H1 (cell line): ENCODE results near the gene CERS5. TPM values are rescaled to one million over a fixed set of nuclear protein-coding genes. Genes with fewer than 3 reads are reported as not detected.

Source experiments
- CTCF ChIA-PET: fragments of 300-600 bp; sonication (Branson Sonifier 250); formaldehyde crosslinking; loops from one replicate; lab custom pipeline; 2021; ENCODE audit not compliant: partially characterized antibody; lab: Charles Lee
- POLR2A ChIA-PET: fragments of 300-600 bp; sonication (Branson Sonifier 250); formaldehyde crosslinking; loops from one replicate; lab custom pipeline; 2021; ENCODE audit warnings: inconsistent platforms; ENCODE audit not compliant: partially characterized antibody; lab: Charles Lee
- DNase-seq, 2 experiments: peaks; one replicate each; pipeline versions ENCODE4 v3.0.0 to v3.0.0-alpha.2; 2010 to 2022; ENCODE audit warnings: low spot score in 2 of 2, low read depth in 1 of 2, mixed read lengths in 1 of 2
- FAIRE-seq: peaks from 2 replicates; lab custom pipeline; 2011; peaks lifted over from hg19 to GRCh38; lab: Jason Lieb, UNC
- H2AFZ ChIP-seq: 2 replicates; pipeline ENCODE4 v1.8.1; 2012; ENCODE audit warnings: low read length, inconsistent platforms
- H2AK5ac ChIP-seq: 2 replicates; pipeline ENCODE4 v1.6.1; 2013; ENCODE audit warnings: low read depth, low read length
- H2BK120ac ChIP-seq: replicated peaks from 2 replicates; pipeline ENCODE3; 2013; ENCODE audit warnings: low read depth, low read length, inconsistent platforms
- H2BK12ac ChIP-seq: 2 replicates; pipeline ENCODE4 v1.6.1; 2013; ENCODE audit warnings: low read depth, low read length
- H2BK15ac ChIP-seq: 2 replicates; pipeline ENCODE4 v1.6.1; 2013; ENCODE audit warnings: low read length
- H2BK20ac ChIP-seq: 2 replicates; pipeline ENCODE4 v1.6.1; 2013; ENCODE audit warnings: low read length
- H2BK5ac ChIP-seq: 2 replicates; pipeline ENCODE4 v1.6.1; 2013; ENCODE audit warnings: low read depth, low read length
- H3K14ac ChIP-seq: 2 replicates; pipeline ENCODE4 v1.6.1; 2013; ENCODE audit warnings: inconsistent platforms; ENCODE audit not compliant: insufficient read length
- H3K18ac ChIP-seq: 2 replicates; pipeline ENCODE4 v1.6.1; 2013; ENCODE audit warnings: low read length; ENCODE audit errors: extremely low read depth
- H3K23ac ChIP-seq: 2 replicates; pipeline ENCODE4 v1.6.1; 2013; ENCODE audit warnings: inconsistent platforms; ENCODE audit not compliant: insufficient read length
- H3K23me2 ChIP-seq: 2 replicates; pipeline ENCODE4 v1.6.1; 2013; ENCODE audit warnings: low read depth, low read length
- H3K27ac ChIP-seq: 2 replicates; pipeline ENCODE4 v1.6.1; 2011; ENCODE audit warnings: low read depth, low read length, inconsistent platforms
- H3K27me3 ChIP-seq, 4 experiments: replicated peaks in 1 of 4; 1 replicate in 1 of 4; 2 replicates in 3 of 4; pipeline versions ENCODE4 v1.6.1 to v1.8.1; 2011 to 2013; ENCODE audit warnings: low read length in 3 of 4, mild to moderate bottlenecking in 3 of 4, inconsistent platforms in 2 of 4, mixed read lengths in 2 of 4, moderate library complexity in 1 of 4; ENCODE audit not compliant: control insufficient read depth in 3 of 4, insufficient read depth in 3 of 4; ENCODE audit errors: extremely low read depth in 1 of 4
- H3K36me3 ChIP-seq, 4 experiments: 2 replicates each; pipeline versions ENCODE4 v1.6.1 to v1.8.1; 2011 to 2013; ENCODE audit warnings: mild to moderate bottlenecking in 4 of 4, low read length in 3 of 4, moderate library complexity in 2 of 4, control low read depth in 1 of 4, inconsistent platforms in 1 of 4; ENCODE audit not compliant: insufficient read depth in 4 of 4, control insufficient read depth in 2 of 4
- H3K4ac ChIP-seq: replicated peaks from 2 replicates; pipeline ENCODE3; 2013; ENCODE audit warnings: low read length, low read depth, mixed read lengths, inconsistent platforms; ENCODE audit not compliant: insufficient read length
- H3K4me1 ChIP-seq, 4 experiments: replicated peaks in 1 of 4; 1 replicate in 1 of 4; 2 replicates in 3 of 4; pipeline versions ENCODE4 v1.6.1 to v1.8.1; 2011 to 2013; ENCODE audit warnings: low read length in 3 of 4, inconsistent platforms in 2 of 4, mixed read lengths in 1 of 4; ENCODE audit not compliant: insufficient read depth in 4 of 4, control insufficient read depth in 3 of 4
- H3K4me2 ChIP-seq, 2 experiments: 2 replicates each; pipeline versions ENCODE4 v1.6.1 to v1.8.1; 2011 to 2013; ENCODE audit warnings: low read depth in 2 of 2, low read length in 2 of 2, control low read depth in 1 of 2, inconsistent platforms in 1 of 2, mild to moderate bottlenecking in 1 of 2; ENCODE audit not compliant: insufficient read depth in 1 of 2
- H3K4me3 ChIP-seq, 4 experiments: fragments of 200-600, 300-600 bp in 1 of 4; sonication (generic), shearing (Covaris generic), sonication (Bioruptor Twin) in 1 of 4; 2 replicates each; pipeline versions ENCODE4 v1.5.1 to v1.8.1; 2011 to 2016; ENCODE audit warnings: low read length in 4 of 4, low read depth in 3 of 4, control low read depth in 2 of 4, inconsistent platforms in 2 of 4, mild to moderate bottlenecking in 2 of 4, mixed read lengths in 1 of 4, moderate library complexity in 1 of 4; ENCODE audit not compliant: insufficient read depth in 2 of 4; ENCODE audit errors: extremely low read depth in 1 of 4
- H3K56ac ChIP-seq: replicated peaks from 2 replicates; pipeline ENCODE3; 2013; ENCODE audit warnings: low read depth, mild to moderate bottlenecking, mixed read lengths, low read length, inconsistent platforms; ENCODE audit not compliant: insufficient read length
- H3K79me1 ChIP-seq: 2 replicates; pipeline ENCODE4 v1.6.1; 2013; ENCODE audit warnings: low read depth, low read length, control low read depth
- H3K79me2 ChIP-seq, 2 experiments: 2 replicates each; pipeline versions ENCODE4 v1.6.1 to v1.8.1; 2012 to 2013; ENCODE audit warnings: low read length in 2 of 2, mild to moderate bottlenecking in 2 of 2, inconsistent platforms in 1 of 2; ENCODE audit not compliant: insufficient read depth in 2 of 2, control insufficient read depth in 1 of 2
- H3K9ac ChIP-seq, 4 experiments: replicated peaks in 1 of 4; 1 replicate in 1 of 4; 2 replicates in 3 of 4; pipeline versions ENCODE4 v1.6.1 to v1.8.1; 2011 to 2013; ENCODE audit warnings: low read depth in 3 of 4, low read length in 3 of 4, control low read depth in 2 of 4, mild to moderate bottlenecking in 2 of 4, moderate library complexity in 2 of 4, inconsistent platforms in 1 of 4; ENCODE audit errors: extremely low read depth in 1 of 4
- H3K9me3 ChIP-seq, 2 experiments: 2 replicates each; pipeline versions ENCODE4 v1.6.1 to v1.8.1; 2012 to 2013; ENCODE audit warnings: mild to moderate bottlenecking in 2 of 2, moderate library complexity in 2 of 2, control low read depth in 1 of 2, inconsistent platforms in 1 of 2, low read depth in 1 of 2, low read length in 1 of 2, mixed read lengths in 1 of 2; ENCODE audit not compliant: insufficient read depth in 2 of 2
- H4K20me1 ChIP-seq, 2 experiments: replicated peaks in 1 of 2; 2 replicates each; pipeline versions ENCODE3 to v1.8.1; 2011 to 2013; ENCODE audit warnings: inconsistent platforms in 2 of 2, low read length in 2 of 2, mild to moderate bottlenecking in 1 of 2; ENCODE audit not compliant: insufficient read depth in 2 of 2, control insufficient read depth in 1 of 2
- H4K5ac ChIP-seq: 2 replicates; pipeline ENCODE4 v1.6.1; 2013; ENCODE audit warnings: low read length, low read depth, mixed read lengths, inconsistent platforms; ENCODE audit not compliant: insufficient read length
- H4K8ac ChIP-seq: 2 replicates; pipeline ENCODE4 v1.8.0; 2013; ENCODE audit warnings: mild to moderate bottlenecking, moderate library complexity, low read length, inconsistent platforms; ENCODE audit not compliant: insufficient read depth; ENCODE audit errors: extremely low read depth
- H4K91ac ChIP-seq: replicated peaks from 2 replicates; pipeline ENCODE3; 2013; ENCODE audit warnings: low read length, mixed read lengths, inconsistent platforms; ENCODE audit not compliant: insufficient read length
- ATF3 ChIP-seq: IDR thresholded peaks from 2 replicates; pipeline ENCODE4 v1.6.1; 2011; ENCODE audit warnings: low read depth, mild to moderate bottlenecking, low read length; ENCODE audit not compliant: insufficient read depth
- JUN ChIP-seq: IDR thresholded peaks from 2 replicates; pipeline ENCODE4 v1.6.1; 2011; ENCODE audit warnings: low read depth, mild to moderate bottlenecking, improper control_type of control experiment, low read length
- KDM5A ChIP-seq: fragments of 200-600 bp; IDR thresholded peaks from 2 replicates; pipeline ENCODE4 v1.7.1; 2012; ENCODE audit warnings: mild to moderate bottlenecking, low read length, inconsistent platforms, mixed read lengths
- POLR2AphosphoS5 ChIP-seq: IDR thresholded peaks from 2 replicates; pipeline ENCODE4 v1.6.1; 2011; ENCODE audit warnings: low read depth, low read length
- WGBS, 2 experiments: shearing (Covaris generic) in 1 of 2; methylation state at CpG; one replicate each; pipeline versions ENCODE4 v1.1.6 to v1.1.7; 2013 to 2015; ENCODE audit warnings: low lambda C conversion rate in 2 of 2, mixed read lengths in 2 of 2, inconsistent platforms in 1 of 2, low coverage in 1 of 2, missing lambda C conversion rate in 1 of 2; ENCODE audit not compliant: insufficient replicate concordance in 2 of 2, insufficient coverage in 1 of 2, insufficient read length in 1 of 2; ENCODE audit errors: extremely low coverage in 1 of 2, missing lambda C conversion rate in 1 of 2; 5-methylcytosine and 5-hydroxymethylcytosine counted together
- polyA plus RNA-seq, 7 experiments: library from polyadenylated mRNA; depleted of rRNA in 3 of 7; stranded (reverse) in 5 of 7; unstranded in 2 of 7; fragments of >200 nt in 5 of 7; fragments of 200-250 nt in 2 of 7; gene quantifications; 1 replicate in 5 of 7; 2 replicates in 1 of 7; 4 replicates in 1 of 7; pipeline versions ENCODE4 v1.2.1 to v1.2.3, GENCODE V29; 2011 to 2013; ENCODE audit warnings: missing spikeins in 2 of 7, mixed read lengths in 2 of 7
- total RNA-seq: library from RNA; stranded (reverse); fragmentation: NEBNext Ultra II Directional; extraction: Animal tissue kit (Norgen Biotek cat#: 25700); gene quantifications from 2 replicates; pipeline ENCODE4 v1.2.1, GENCODE V29; 2021

The CERS5 gene
- total and polyA plus RNA-seq, 2 of the 8 experiments (the other 6 are each of a cell fraction or from before 2014, with no cell fraction given): 69.2 to 119 TPM

- WGBS, 2 experiments: 84% methylated on average over 6 of the region's 6 CpGs; no CpG with 5 or more reads in 1 of the 2 experiments
- TF ChIP-seq POLR2AphosphoS5 (peak; percentile 29), ATF3 (no peak), JUN (no peak), KDM5A (no peak)
- no peak overlapping the region for H3K14ac ChIP-seq
These were observed 69.2 kb downstream of the CERS5 start for GRCh38 chr12:50097952-50098351.

More at GRCh38 chr12:50097952-50098351, 69.2 kb downstream of the CERS5 start:
- H3K4ac ChIP-seq: no peak overlapping the region
- no peak overlapping the region for H4K91ac ChIP-seq
- no peak overlapping the region for H2BK5ac ChIP-seq
- H2BK20ac ChIP-seq: 0 out of 2 replicates have a peak overlapping the region, but pooled peaks have one; percentile 13
- H3K56ac ChIP-seq: no peak overlapping the region
- H3K23me2 ChIP-seq: no peaks in the 10 kb centered on the region
- no peak overlapping the region for H3K27ac ChIP-seq
- H3K79me1 ChIP-seq: no peaks in the 10 kb centered on the region
- H3K18ac ChIP-seq: no peak overlapping the region
- no peaks in the 10 kb centered on the region for H3K79me2 ChIP-seq
- no peak overlapping the region for H4K5ac ChIP-seq
- no peak overlapping the region for H2AK5ac ChIP-seq
- POLR2A ChIA-PET: interaction anchor here (0.6 to 27.1 kb wide), 6 partner anchors 5 to 113 kb away, joined by 3 to 457 read pairs (median 4); partner anchors contain the start of genes CERS5, COX14, GPD1 and SMARCD1
- no peak overlapping the region for H2AFZ ChIP-seq
- no peak overlapping the region for H2BK12ac ChIP-seq
- H3K4me3 ChIP-seq: no peak overlapping the region
- no peak overlapping the region for H4K8ac ChIP-seq
- no peak overlapping the region for H2BK120ac ChIP-seq
- DNase-seq (no peak), FAIRE-seq (no peak)
- no peaks in the 10 kb centered on the region for H3K9me3 ChIP-seq
- peaks cover 0 to 4% (median 1%) of the 10 kb centered on the region in 4 experiments; a peak in 4 of 7 replicates for H3K4me1 ChIP-seq
- CTCF ChIA-PET: interaction anchor here (1.6 to 32.9 kb wide), 3 partner anchors 12 to 27 kb away, joined by 5 to 625 read pairs (median 625); partner anchors contain the start of genes COX14, GPD1 and SMARCD1
- peaks cover 0 to 9% of the 10 kb centered on the region in 2 experiments for H4K20me1 ChIP-seq
- H3K4me2 ChIP-seq: no peak overlapping the region
- peaks cover 49 to 72% (median 65%) of the 10 kb centered on the region in 4 experiments for H3K36me3 ChIP-seq
- H2BK15ac ChIP-seq: no peak overlapping the region
- H3K9ac ChIP-seq: no peak overlapping the region
- H3K27me3 ChIP-seq: no peaks in the 10 kb centered on the region
- H3K23ac ChIP-seq: no peak overlapping the region
